ENCODE data around the gene WNT5B.
A peak's percentile ranks its signal among the peaks of the same experiment; 100 is the strongest.

WNT5B gene

DNA sequence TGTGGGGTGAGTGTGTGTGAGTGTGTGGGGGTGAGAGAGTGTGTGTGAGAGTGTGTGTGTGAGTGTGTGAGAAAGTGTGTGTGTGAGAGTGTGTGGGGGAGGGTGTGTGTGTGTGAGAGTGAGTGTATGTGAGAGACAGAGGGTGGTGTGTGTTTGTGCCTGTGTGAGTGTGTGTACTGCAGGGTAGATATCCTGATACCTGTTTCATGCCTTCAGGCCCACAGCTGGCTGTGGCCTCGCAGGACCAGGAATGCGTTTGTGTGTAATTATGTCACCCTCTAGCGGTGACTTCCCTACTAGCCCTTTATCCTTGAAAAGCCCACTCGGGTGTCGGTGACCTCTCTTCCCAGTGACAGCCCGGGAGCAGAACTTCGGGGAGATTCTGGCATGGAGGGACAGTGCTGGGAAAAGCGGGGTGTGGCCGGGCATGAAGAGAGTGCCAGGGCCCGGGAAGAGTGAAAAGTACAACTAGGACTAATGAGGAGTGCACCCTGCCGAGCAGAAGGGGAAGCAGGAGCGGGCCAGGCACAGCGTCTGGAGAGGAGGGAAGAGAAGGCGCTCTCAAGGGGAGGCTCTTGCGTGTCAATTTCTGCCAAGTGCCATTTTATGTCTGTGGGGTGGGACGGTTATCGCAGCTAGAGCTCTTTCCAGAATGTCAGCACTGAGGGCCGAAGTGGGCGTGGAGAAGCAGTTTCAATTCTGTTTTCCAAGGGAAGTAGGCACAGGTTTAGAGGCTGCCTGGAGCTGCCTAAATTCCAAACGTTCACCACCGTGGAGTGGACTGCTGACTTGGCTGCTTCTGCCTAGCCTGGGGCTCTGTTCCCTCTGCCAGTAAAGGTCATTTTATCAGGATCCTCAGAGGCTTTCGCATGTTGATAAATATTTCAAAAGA, 23.7 kb upstream of the WNT5B start:
- Histone ChIP-seq H3K27ac (ENCODE audit: low read depth, low read length) (no peak overlapping the region), H3K27me3 (ENCODE audit: low read length) (no peaks in the 10 kb centered on the region), H3K79me2 (ENCODE audit: insufficient read depth, low read length) (no peaks in the 10 kb centered on the region), H3K4me3 (ENCODE audit: insufficient read depth, low read length, poor library complexity, severe bottlenecking) (no peak overlapping the region), H3K9me2 (replicated peaks; ENCODE audit: insufficient read depth, low read length) (no peaks in the 10 kb centered on the region), H4K20me1 (ENCODE audit: low read depth, low read length) (no peaks in the 10 kb centered on the region), H3K9me3 (ENCODE audit: insufficient read depth, low read length) (no peaks in the 10 kb centered on the region), H3F3A (ENCODE audit: insufficient read depth) (no peaks in the 10 kb centered on the region; the same call in 1 of the 2 replicates), H3K4me2 (ENCODE audit: low read depth, low read length, poor library complexity, severe bottlenecking) (no peak overlapping the region), H2AFZ (ENCODE audit: low read depth, low read length, severe bottlenecking) (no peak overlapping the region), H3K36me3 (ENCODE audit: low read length) (no peaks in the 10 kb centered on the region), H3K9ac (ENCODE audit: low read length) (no peak overlapping the region)
- no peak for TF ChIP-seq EZH2phosphoT487 (conservative IDR thresholded peaks at IDR 0.05; ENCODE audit: low read length)
- TF ChIP-seq, protein P1, sequence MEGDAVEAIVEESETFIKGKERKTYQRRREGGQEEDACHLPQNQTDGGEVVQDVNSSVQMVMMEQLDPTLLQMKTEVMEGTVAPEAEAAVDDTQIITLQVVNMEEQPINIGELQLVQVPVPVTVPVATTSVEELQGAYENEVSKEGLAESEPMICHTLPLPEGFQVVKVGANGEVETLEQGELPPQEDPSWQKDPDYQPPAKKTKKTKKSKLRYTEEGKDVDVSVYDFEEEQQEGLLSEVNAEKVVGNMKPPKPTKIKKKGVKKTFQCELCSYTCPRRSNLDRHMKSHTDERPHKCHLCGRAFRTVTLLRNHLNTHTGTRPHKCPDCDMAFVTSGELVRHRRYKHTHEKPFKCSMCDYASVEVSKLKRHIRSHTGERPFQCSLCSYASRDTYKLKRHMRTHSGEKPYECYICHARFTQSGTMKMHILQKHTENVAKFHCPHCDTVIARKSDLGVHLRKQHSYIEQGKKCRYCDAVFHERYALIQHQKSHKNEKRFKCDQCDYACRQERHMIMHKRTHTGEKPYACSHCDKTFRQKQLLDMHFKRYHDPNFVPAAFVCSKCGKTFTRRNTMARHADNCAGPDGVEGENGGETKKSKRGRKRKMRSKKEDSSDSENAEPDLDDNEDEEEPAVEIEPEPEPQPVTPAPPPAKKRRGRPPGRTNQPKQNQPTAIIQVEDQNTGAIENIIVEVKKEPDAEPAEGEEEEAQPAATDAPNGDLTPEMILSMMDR (IDR thresholded peaks at IDR 0.05; ENCODE audit: insufficient read depth, low read length, poor library complexity, severe bottlenecking) = peak; percentile 68

DNA sequence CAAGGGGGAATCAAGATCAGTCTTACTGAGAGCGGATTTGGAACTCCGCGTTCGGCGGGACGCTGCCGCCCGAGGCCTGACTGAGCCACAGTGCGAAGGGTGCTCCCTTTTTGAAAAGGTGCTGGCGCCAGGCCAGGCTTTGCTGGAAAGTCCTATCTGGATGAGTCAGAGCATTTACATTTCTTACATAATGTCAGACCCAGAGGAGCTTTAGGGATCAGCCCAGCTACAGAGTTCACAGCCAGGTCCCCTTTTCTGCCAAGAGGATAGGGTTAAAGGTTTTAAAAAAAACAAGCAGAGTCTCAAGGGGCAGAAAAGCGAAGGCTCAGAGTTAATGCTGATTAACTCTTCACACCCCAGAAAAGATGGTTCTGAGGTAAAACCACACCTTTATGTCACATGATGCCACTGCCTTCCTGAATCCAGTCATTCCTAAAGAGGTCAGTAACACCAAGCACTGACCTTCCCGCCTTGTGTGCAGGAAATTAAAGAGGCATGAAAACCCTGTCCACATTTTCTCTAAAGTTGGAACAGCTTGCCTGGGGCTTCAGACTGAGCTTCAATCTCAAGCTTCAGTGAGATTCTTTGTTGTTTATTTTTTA, 22.9 kb upstream of the WNT5B start:
- no peaks in the 10 kb centered on the region for H3K79me2 ChIP-seq (ENCODE audit: insufficient read depth, low read length)

DNA sequence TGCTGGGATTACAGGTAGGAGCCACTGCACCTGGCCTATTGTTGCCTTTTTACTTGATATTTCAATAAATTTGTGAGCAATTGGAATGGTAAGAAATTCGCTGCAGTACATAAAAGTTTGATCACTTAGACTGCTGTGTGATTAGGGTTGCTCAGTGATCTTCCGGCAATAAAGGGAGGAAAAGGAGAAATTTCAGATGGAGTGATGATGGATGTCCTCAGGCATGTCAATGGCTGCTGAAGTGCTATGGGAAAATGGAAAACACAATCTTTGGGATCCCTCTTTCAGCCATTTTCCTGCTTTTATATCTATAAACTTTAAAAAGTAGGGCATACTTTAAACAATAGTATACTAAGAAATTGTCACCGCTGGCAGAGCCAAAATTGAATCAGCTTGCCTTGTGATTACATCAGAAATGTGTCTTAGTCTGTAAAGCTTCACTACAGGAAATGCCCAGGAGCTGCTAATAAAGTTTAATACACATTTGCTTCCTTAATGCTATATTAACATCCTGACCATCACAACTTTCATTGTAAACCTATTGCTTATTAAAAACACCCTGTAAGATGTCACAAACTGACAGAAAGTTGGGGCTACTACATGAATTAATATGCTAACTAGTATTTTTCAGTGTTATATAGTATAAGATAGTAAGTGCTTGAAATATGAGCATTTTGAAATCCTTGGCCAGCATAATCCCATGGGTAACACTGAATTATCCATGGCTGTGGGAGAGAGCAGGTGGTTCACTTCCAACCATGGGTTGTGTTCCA, 20.9 kb upstream of the WNT5B start:
- H3K4me3 ChIP-seq (ENCODE audit: insufficient read depth, low read length, poor library complexity, severe bottlenecking) = no peak overlapping the region
- no peaks in the 10 kb centered on the region for H3K9me2 ChIP-seq (replicated peaks; ENCODE audit: insufficient read depth, low read length)
- no peaks in the 10 kb centered on the region for H3K27me3 ChIP-seq (ENCODE audit: low read length)
- H4K20me1 ChIP-seq (ENCODE audit: low read depth, low read length) = no peaks in the 10 kb centered on the region
- no peak for TF ChIP-seq EZH2phosphoT487 (conservative IDR thresholded peaks at IDR 0.05; ENCODE audit: low read length)
- TF ChIP-seq, protein P1 (IDR thresholded peaks at IDR 0.05; ENCODE audit: insufficient read depth, low read length, poor library complexity, severe bottlenecking) = no peak
- no peaks in the 10 kb centered on the region for H3K36me3 ChIP-seq (ENCODE audit: low read length)
- no peaks in the 10 kb centered on the region for H3K79me2 ChIP-seq (ENCODE audit: insufficient read depth, low read length)
- H3K27ac ChIP-seq (ENCODE audit: low read depth, low read length) = no peak overlapping the region
- no peak overlapping the region for H2AFZ ChIP-seq (ENCODE audit: low read depth, low read length, severe bottlenecking)
- H3K9ac ChIP-seq (ENCODE audit: low read length) = no peak overlapping the region
- no peaks in the 10 kb centered on the region for H3F3A ChIP-seq (ENCODE audit: insufficient read depth)
- no peak overlapping the region for H3K4me2 ChIP-seq (ENCODE audit: low read depth, low read length, poor library complexity, severe bottlenecking)
- H3K9me3 ChIP-seq (ENCODE audit: insufficient read depth, low read length) = no peaks in the 10 kb centered on the region

More for the DNA sequence above, 22.9 kb upstream of the WNT5B start:
- H3K27ac ChIP-seq (ENCODE audit: low read depth, low read length) = no peak overlapping the region
- no peak overlapping the region for H3K4me2 ChIP-seq (ENCODE audit: low read depth, low read length, poor library complexity, severe bottlenecking)
- H4K20me1 ChIP-seq (ENCODE audit: low read depth, low read length) = no peaks in the 10 kb centered on the region
- H3K9me2 ChIP-seq (replicated peaks; ENCODE audit: insufficient read depth, low read length) = no peaks in the 10 kb centered on the region
- no peak overlapping the region for H3K4me3 ChIP-seq (ENCODE audit: insufficient read depth, low read length, poor library complexity, severe bottlenecking)
- TF ChIP-seq, protein P1 (IDR thresholded peaks at IDR 0.05; ENCODE audit: insufficient read depth, low read length, poor library complexity, severe bottlenecking) = no peak
- no peak for TF ChIP-seq EZH2phosphoT487 (conservative IDR thresholded peaks at IDR 0.05; ENCODE audit: low read length)
- no peaks in the 10 kb centered on the region for H3F3A ChIP-seq (ENCODE audit: insufficient read depth)
- H3K36me3 ChIP-seq (ENCODE audit: low read length) = no peaks in the 10 kb centered on the region
- H3K9me3 ChIP-seq (ENCODE audit: insufficient read depth, low read length) = no peaks in the 10 kb centered on the region
- no peak overlapping the region for H3K9ac ChIP-seq (ENCODE audit: low read length)
- no peaks in the 10 kb centered on the region for H3K27me3 ChIP-seq (ENCODE audit: low read length)
- no peak overlapping the region for H2AFZ ChIP-seq (ENCODE audit: low read depth, low read length, severe bottlenecking)
